NT2/D1 (cell line): Measurements from ENCODE around the gene POLR1A.

Experiments
- DNase-seq: peaks from one replicate; pipeline ENCODE4 v3.0.0-alpha.2; 2011; ENCODE audit warnings: low read depth, low spot score
- H3K27me3 ChIP-seq: 2 replicates; pipeline ENCODE4 v1.6.0; 2011; ENCODE audit warnings: mild to moderate bottlenecking; ENCODE audit not compliant: insufficient read length, insufficient read depth
- H3K36me3 ChIP-seq: 2 replicates; pipeline ENCODE4 v1.6.1; 2011; ENCODE audit warnings: mild to moderate bottlenecking, low read length, mixed read lengths; ENCODE audit not compliant: insufficient read depth, insufficient read length
- H3K4me1 ChIP-seq: 2 replicates; pipeline ENCODE4 v1.5.1; 2011; ENCODE audit not compliant: insufficient read depth, insufficient read length
- H3K4me3 ChIP-seq: 2 replicates; pipeline ENCODE4 v1.5.1; 2011; ENCODE audit warnings: low read depth; ENCODE audit not compliant: insufficient read length
- H3K9ac ChIP-seq: 2 replicates; pipeline ENCODE4 v1.6.0; 2011; ENCODE audit warnings: low read depth; ENCODE audit not compliant: insufficient read length
- H3K9me3 ChIP-seq: 2 replicates; pipeline ENCODE4 v1.5.1; 2011; ENCODE audit warnings: mild to moderate bottlenecking, low read length; ENCODE audit not compliant: insufficient read depth
- SUZ12 ChIP-seq: IDR thresholded peaks from 2 replicates; pipeline ENCODE4 v1.6.1; 2011; ENCODE audit not compliant: insufficient read length, insufficient read depth; ENCODE audit errors: extremely low read depth
- YY1 ChIP-seq: IDR thresholded peaks from 2 replicates; pipeline ENCODE4 v1.6.1; 2011; ENCODE audit not compliant: insufficient read length, insufficient read depth
- ZNF274 ChIP-seq: IDR thresholded peaks from 2 replicates; pipeline ENCODE4 v1.6.1; 2011; ENCODE audit warnings: mild to moderate bottlenecking, low read depth, low read length

The POLR1A gene

GRCh38 chr2:86010083-86010482 is 95.6 kb downstream of the POLR1A start:
- no peak for DNase-seq
- H3K27me3 ChIP-seq, result no peaks in the 10 kb centered on the region
- TF ChIP-seq ZNF274, result no peak
- no peak for TF ChIP-seq SUZ12
- TF ChIP-seq YY1, result no peak
- H3K4me3 ChIP-seq, result no peak overlapping the region
- H3K9ac ChIP-seq, result no peak overlapping the region
- peaks cover 28% of the 10 kb centered on the region; the same call in 1 of the 2 replicates for H3K9me3 ChIP-seq
- H3K4me1 ChIP-seq, result no peaks in the 10 kb centered on the region
- H3K36me3 ChIP-seq, result no peaks in the 10 kb centered on the region

GRCh38 chr2:86006524-86006923 is 99.2 kb downstream of the POLR1A start:
- DNase-seq, result no peak
- peaks cover 5% of the 10 kb centered on the region; the same call in 1 of the 2 replicates for H3K9me3 ChIP-seq
- no peak overlapping the region for H3K9ac ChIP-seq
- TF ChIP-seq ZNF274 (no peak), YY1 (no peak), SUZ12 (no peak)
- no peaks in the 10 kb centered on the region for H3K27me3 ChIP-seq
- no peaks in the 10 kb centered on the region for H3K4me1 ChIP-seq
- no peak overlapping the region for H3K4me3 ChIP-seq
- no peaks in the 10 kb centered on the region for H3K36me3 ChIP-seq

GRCh38 chr2:86003967-86004366 is 101.7 kb downstream of the POLR1A start:
- TF ChIP-seq SUZ12, result no peak
- no peak for TF ChIP-seq YY1
- no peak for TF ChIP-seq ZNF274
- no peaks in the 10 kb centered on the region for H3K27me3 ChIP-seq
- H3K9ac ChIP-seq, result no peak overlapping the region
- H3K9me3 ChIP-seq, result peaks cover 5% of the 10 kb centered on the region; the same call in 1 of the 2 replicates
- H3K4me1 ChIP-seq, result no peaks in the 10 kb centered on the region
- no peaks in the 10 kb centered on the region for H3K36me3 ChIP-seq
- no peak for DNase-seq
- no peak overlapping the region for H3K4me3 ChIP-seq

DNA sequence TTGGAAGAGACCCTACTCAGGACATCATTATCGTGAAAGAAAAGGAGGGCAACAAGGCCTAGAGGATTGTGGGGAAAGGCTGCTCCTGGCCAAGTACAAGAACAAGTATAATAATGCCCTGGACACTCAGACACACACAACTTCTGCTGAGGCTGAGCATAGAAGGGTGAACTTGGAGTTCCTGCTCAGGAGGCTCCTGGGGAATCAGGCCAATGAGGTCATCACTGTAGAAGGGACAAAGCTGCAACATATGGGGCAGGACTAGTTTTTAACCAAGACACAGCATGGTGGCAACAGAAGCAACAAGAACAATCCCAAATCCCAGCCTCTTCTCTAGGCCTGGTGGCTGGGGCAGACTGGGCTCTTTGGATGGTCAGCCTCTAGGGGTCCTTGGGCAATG is 102.6 kb downstream of the POLR1A start:
- TF ChIP-seq ZNF274 (no peak), SUZ12 (no peak), YY1 (no peak)
- no peak for DNase-seq
- Histone ChIP-seq H3K36me3 (no peaks in the 10 kb centered on the region), H3K4me1 (no peaks in the 10 kb centered on the region), H3K27me3 (no peaks in the 10 kb centered on the region), H3K4me3 (no peak overlapping the region), H3K9ac (no peak overlapping the region), H3K9me3 (peaks cover 5% of the 10 kb centered on the region; the same call in 1 of the 2 replicates)

DNA sequence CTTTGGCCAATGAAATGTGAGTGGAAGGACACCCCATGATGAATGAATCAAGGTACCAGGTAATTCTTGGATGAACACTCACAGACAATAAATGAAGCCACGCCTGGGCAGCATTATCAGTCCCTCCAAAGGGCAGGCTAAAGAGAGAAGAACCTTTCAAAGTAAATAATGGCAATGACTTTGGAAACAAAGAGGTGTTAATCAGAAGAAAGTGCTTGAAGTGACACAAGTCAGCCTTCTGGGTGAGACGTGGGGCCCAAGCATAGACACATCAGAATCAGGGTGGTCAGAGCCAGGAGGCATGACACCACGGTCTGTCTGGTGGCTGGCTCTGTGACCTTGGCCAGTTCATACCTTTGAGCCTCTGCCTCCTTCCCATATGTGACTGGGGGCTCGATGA is 103.3 kb downstream of the POLR1A start:
- TF ChIP-seq SUZ12 (no peak), YY1 (no peak), ZNF274 (no peak)
- no peak overlapping the region for H3K9ac ChIP-seq
- H3K9me3 ChIP-seq, result peaks cover 5% of the 10 kb centered on the region; the same call in 1 of the 2 replicates
- no peaks in the 10 kb centered on the region for H3K27me3 ChIP-seq
- H3K36me3 ChIP-seq, result no peaks in the 10 kb centered on the region
- no peak overlapping the region for H3K4me3 ChIP-seq
- no peak for DNase-seq
- peaks cover 3% of the 10 kb centered on the region for H3K4me1 ChIP-seq

DNA sequence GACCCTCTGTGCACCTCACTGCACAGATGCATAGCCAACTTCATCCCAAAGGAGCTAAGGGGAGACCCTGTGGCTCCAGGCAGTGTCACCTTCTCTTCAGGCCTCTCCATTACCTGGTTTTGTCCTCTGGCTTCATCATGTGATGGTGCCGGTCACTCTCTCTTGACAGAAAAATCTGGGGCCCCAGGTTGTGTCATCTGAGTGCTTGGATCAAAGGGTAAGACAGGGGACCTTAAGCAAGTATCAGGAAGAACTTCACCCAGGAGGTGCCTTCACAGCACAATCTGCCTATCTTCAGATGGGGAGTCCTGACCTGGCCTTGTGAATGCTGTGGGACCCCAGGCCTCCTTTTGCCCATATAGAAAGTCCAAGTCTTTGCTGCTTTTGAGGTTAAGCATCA is 104.4 kb downstream of the POLR1A start:
- H3K27me3 ChIP-seq, result no peaks in the 10 kb centered on the region
- no peak overlapping the region for H3K9ac ChIP-seq
- DNase-seq, result no peak
- H3K9me3 ChIP-seq, result no peaks in the 10 kb centered on the region
- peaks cover 6% of the 10 kb centered on the region for H3K4me1 ChIP-seq
- no peak for TF ChIP-seq YY1
- TF ChIP-seq ZNF274, result no peak
- TF ChIP-seq SUZ12, result no peak
- no peaks in the 10 kb centered on the region for H3K36me3 ChIP-seq
- H3K4me3 ChIP-seq, result no peak overlapping the region

DNA sequence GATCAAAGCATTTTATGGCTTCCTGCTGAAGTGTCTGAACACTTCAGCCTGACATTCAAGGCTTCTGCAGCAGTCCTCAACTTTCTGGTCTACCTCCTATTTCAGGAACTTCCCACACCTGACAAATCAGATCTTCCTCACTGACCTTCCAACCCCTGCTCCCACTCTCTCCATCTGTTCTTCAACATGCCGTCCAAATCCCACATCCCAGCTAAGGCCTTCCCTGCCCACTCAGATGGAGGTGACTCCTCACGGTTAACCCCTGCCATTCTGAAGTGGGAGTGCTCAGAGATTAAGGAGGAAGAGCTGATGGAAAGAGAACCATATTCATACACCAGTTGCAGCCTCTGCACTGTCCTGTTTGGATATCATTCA is 104.8 kb downstream of the POLR1A start:
- no peak for DNase-seq
- no peak overlapping the region for H3K9ac ChIP-seq
- H3K9me3 ChIP-seq, result no peaks in the 10 kb centered on the region
- H3K4me1 ChIP-seq, result peaks cover 6% of the 10 kb centered on the region
- no peaks in the 10 kb centered on the region for H3K36me3 ChIP-seq
- no peak overlapping the region for H3K4me3 ChIP-seq
- TF ChIP-seq SUZ12, result no peak
- TF ChIP-seq ZNF274, result no peak
- TF ChIP-seq YY1, result no peak
- H3K27me3 ChIP-seq, result no peaks in the 10 kb centered on the region
